Hepatocyte (in vitro differentiated cells): ENCODE measurements around the gene MICALL2. TPM values are rescaled to one million over a fixed set of nuclear protein-coding genes. Genes with fewer than 3 reads are reported as not detected.

ENCODE experiments used
- DNase-seq: peaks from one replicate; pipeline ENCODE4 v3.0.0-alpha.2; 2016; ENCODE audit warnings: low spot score
- H2AFZ ChIP-seq: fragments of 200-600 bp; sonication (generic); 2 replicates; pipeline ENCODE4 v1.6.0; 2016; ENCODE audit warnings: antibody characterized with exemption, mild to moderate bottlenecking
- H3K27ac ChIP-seq: fragments of 200-600 bp; sonication (generic); 2 replicates; pipeline ENCODE4 v1.5.1; 2016; ENCODE audit warnings: mild to moderate bottlenecking
- H3K27me3 ChIP-seq: fragments of 200-600 bp; sonication (generic); 2 replicates; pipeline ENCODE4 v1.6.1; 2016
- H3K36me3 ChIP-seq: fragments of 200-600 bp; sonication (generic); replicated peaks from 2 replicates; pipeline ENCODE4 v1.5.1; 2016; ENCODE audit warnings: low read depth; ENCODE audit not compliant: insufficient read depth
- H3K4me1 ChIP-seq: fragments of 200-600 bp; sonication (generic); 2 replicates; pipeline ENCODE4 v1.5.1; 2016; ENCODE audit warnings: mild to moderate bottlenecking, moderate library complexity; ENCODE audit not compliant: insufficient read depth
- H3K4me2 ChIP-seq: fragments of 200-600 bp; sonication (generic); 2 replicates; pipeline ENCODE4 v1.6.0; 2016
- H3K4me3 ChIP-seq: fragments of 200-600 bp; sonication (generic); 2 replicates; pipeline ENCODE4 v1.5.1; 2016; ENCODE audit warnings: mild to moderate bottlenecking
- H3K79me2 ChIP-seq: fragments of 200-600 bp; sonication (generic); 2 replicates; pipeline ENCODE4 v1.6.0; 2017; ENCODE audit warnings: mild to moderate bottlenecking
- H3K9me2 ChIP-seq: fragments of 200-600 bp; sonication (generic); replicated peaks from 2 replicates; pipeline ENCODE4 v1.6.0; 2017; ENCODE audit warnings: mild to moderate bottlenecking; ENCODE audit not compliant: insufficient read depth
- H3K9me3 ChIP-seq: fragments of 200-600 bp; sonication (generic); 2 replicates; pipeline ENCODE4 v1.5.1; 2016; ENCODE audit warnings: low read depth, mild to moderate bottlenecking
- H4K20me1 ChIP-seq: fragments of 200-600 bp; sonication (generic); 2 replicates; pipeline ENCODE4 v1.6.0; 2016; ENCODE audit warnings: mild to moderate bottlenecking; ENCODE audit not compliant: insufficient read depth, poor library complexity, severe bottlenecking
- EZH2 ChIP-seq: fragments of 200-600 bp; sonication (generic); IDR thresholded peaks from 2 replicates; pipeline ENCODE4 v1.6.1; 2016; ENCODE audit warnings: antibody characterized with exemption, mild to moderate bottlenecking, borderline replicate concordance
- EZH2phosphoT487 ChIP-seq: fragments of 200-600 bp; sonication (generic); IDR thresholded peaks from one replicate; pipeline ENCODE4 v1.6.1; 2018; ENCODE audit warnings: antibody characterized with exemption, mild to moderate bottlenecking, low read depth, moderate library complexity; ENCODE audit not compliant: unreplicated experiment, severe bottlenecking
- WGBS: methylation state at CpG from one replicate; pipeline ENCODE4 v1.1.6; 2016; ENCODE audit warnings: low lambda C conversion rate; ENCODE audit errors: missing lambda C conversion rate; 5-methylcytosine and 5-hydroxymethylcytosine counted together
- polyA plus RNA-seq: library from polyadenylated mRNA; unstranded; fragments of >200 nt; fragmentation: Nextera tagmentation; extraction: Ambion mirVana; gene quantifications from 2 replicates; pipeline ENCODE4 v1.2.1, GENCODE V29; 2016
- total RNA-seq: library from RNA; depleted of rRNA; stranded (reverse); fragments of >200 nt; gene quantifications from 2 replicates; pipeline ENCODE4 v1.2.3, GENCODE V29; 2014
- TF ChIP-seq, protein P1 (sequence below): fragments of 200-600 bp; sonication (generic); IDR thresholded peaks from 2 replicates; pipeline ENCODE4 v1.5.1; 2016; ENCODE audit warnings: antibody characterized with exemption, mild to moderate bottlenecking; ENCODE audit not compliant: poor library complexity

MICALL2 gene
- total and polyA plus RNA-seq, 2 experiments from 2014 or later, result 16.4 to 28.2 TPM

- H3K4me3 ChIP-seq, result no peak overlapping the region
- TF ChIP-seq EZH2 (no peak), EZH2phosphoT487 (no peak)
- TF ChIP-seq, protein P1, sequence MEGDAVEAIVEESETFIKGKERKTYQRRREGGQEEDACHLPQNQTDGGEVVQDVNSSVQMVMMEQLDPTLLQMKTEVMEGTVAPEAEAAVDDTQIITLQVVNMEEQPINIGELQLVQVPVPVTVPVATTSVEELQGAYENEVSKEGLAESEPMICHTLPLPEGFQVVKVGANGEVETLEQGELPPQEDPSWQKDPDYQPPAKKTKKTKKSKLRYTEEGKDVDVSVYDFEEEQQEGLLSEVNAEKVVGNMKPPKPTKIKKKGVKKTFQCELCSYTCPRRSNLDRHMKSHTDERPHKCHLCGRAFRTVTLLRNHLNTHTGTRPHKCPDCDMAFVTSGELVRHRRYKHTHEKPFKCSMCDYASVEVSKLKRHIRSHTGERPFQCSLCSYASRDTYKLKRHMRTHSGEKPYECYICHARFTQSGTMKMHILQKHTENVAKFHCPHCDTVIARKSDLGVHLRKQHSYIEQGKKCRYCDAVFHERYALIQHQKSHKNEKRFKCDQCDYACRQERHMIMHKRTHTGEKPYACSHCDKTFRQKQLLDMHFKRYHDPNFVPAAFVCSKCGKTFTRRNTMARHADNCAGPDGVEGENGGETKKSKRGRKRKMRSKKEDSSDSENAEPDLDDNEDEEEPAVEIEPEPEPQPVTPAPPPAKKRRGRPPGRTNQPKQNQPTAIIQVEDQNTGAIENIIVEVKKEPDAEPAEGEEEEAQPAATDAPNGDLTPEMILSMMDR, result no peak
- H4K20me1 ChIP-seq, result no peaks in the 10 kb centered on the region
- no peaks in the 10 kb centered on the region for H3K27me3 ChIP-seq
- H3K36me3 ChIP-seq, result no peaks in the 10 kb centered on the region
- no peak for DNase-seq
- H3K4me2 ChIP-seq, result no peak overlapping the region
- H3K9me3 ChIP-seq, result no peaks in the 10 kb centered on the region
- no peak overlapping the region for H3K27ac ChIP-seq
- no CpG with 5 or more reads among the region's 2 CpGs for WGBS
- no peak overlapping the region for H2AFZ ChIP-seq
- H3K4me1 ChIP-seq, result no peaks in the 10 kb centered on the region
- no peaks in the 10 kb centered on the region for H3K9me2 ChIP-seq
- H3K79me2 ChIP-seq, result no peaks in the 10 kb centered on the region
Measured at GRCh38 chr7:1415389-1415990, 43.8 kb downstream of the MICALL2 start.

GRCh38 chr7:1413936-1414639 lies 45.2 kb downstream of the MICALL2 start:
- no peak overlapping the region for H3K4me2 ChIP-seq

GRCh38 chr7:1412322-1413261 lies 46.7 kb downstream of the MICALL2 start:
- no peaks in the 10 kb centered on the region for H3K9me2 ChIP-seq
- TF ChIP-seq, protein P1, result peak; percentile 86
- TF ChIP-seq EZH2, result no peak
- TF ChIP-seq EZH2phosphoT487, result no peak

More at GRCh38 chr7:1413936-1414639, 45.2 kb downstream of the MICALL2 start:
- no peaks in the 10 kb centered on the region for H3K27me3 ChIP-seq
- H4K20me1 ChIP-seq, result no peaks in the 10 kb centered on the region
- H3K4me3 ChIP-seq, result no peak overlapping the region
- DNase-seq, result no peak
- H3K27ac ChIP-seq, result no peak overlapping the region
- no peak overlapping the region for H2AFZ ChIP-seq
- WGBS, result 70% methylated on average over 16 of the region's 21 CpGs
- H3K9me2 ChIP-seq, result no peaks in the 10 kb centered on the region
- TF ChIP-seq, protein P1, result no peak
- TF ChIP-seq EZH2 (no peak), EZH2phosphoT487 (no peak)
- H3K79me2 ChIP-seq, result no peaks in the 10 kb centered on the region
- H3K4me1 ChIP-seq, result no peaks in the 10 kb centered on the region
- no peaks in the 10 kb centered on the region for H3K9me3 ChIP-seq
- H3K36me3 ChIP-seq, result no peaks in the 10 kb centered on the region

More at GRCh38 chr7:1412322-1413261, 46.7 kb downstream of the MICALL2 start:
- Histone ChIP-seq H4K20me1 (no peaks in the 10 kb centered on the region), H3K4me3 (no peak overlapping the region), H3K36me3 (no peaks in the 10 kb centered on the region), H2AFZ (no peak overlapping the region), H3K9me3 (no peaks in the 10 kb centered on the region), H3K4me1 (no peaks in the 10 kb centered on the region), H3K79me2 (no peaks in the 10 kb centered on the region), H3K4me2 (peak overlapping the region; percentile 59), H3K27ac (no peak overlapping the region), H3K27me3 (peaks cover 11% of the 10 kb centered on the region)
- DNase-seq, result peak; percentile 96
- WGBS, result 21% methylated on average over 59 of the region's 65 CpGs
